ENCODE data around the gene LAMB3.

The LAMB3 gene

DNA sequence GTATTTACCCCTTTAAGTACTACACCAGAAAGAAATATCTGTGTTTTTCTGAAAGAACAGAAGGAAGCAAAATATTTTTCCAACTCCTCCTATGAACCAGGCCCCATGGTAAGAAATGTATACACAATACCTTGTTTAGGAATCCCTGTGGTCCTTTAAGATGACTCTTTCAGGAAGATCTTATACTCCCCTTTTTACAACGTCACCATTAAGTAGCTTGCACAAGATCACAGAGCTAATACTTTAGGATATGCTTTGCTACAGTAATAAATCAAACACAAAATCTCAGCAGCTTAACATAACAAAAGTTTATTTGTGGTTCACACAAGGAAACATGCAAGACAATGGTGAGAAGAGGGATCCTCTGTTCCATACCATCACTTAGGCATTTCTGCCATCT is 8.8 kb upstream of the LAMB3 start:
- no peak for FAIRE-seq

DNA sequence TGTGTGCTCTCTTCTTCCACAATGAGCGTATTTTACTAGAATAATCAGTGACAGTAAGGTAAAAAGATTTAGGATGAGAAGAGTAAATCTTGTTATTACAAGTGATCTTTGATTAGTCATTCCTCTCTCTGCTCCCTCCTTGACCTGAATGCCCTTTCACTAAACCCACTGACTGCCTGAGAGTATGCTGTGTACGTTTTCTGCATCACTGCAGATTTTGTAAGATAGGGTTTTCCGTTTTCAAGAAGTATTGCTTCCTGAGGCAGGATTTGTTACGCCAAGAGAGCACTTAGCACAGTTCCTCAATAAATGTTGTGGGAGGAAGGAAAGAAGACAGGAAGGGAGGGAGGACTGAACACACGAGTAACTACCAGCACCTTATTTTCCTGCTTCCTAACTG is 7.7 kb upstream of the LAMB3 start:
- FAIRE-seq = no peak

GRCh38 chr1:209657918-209658317 is 5.7 kb upstream of the LAMB3 start:
- no peak for FAIRE-seq

DNA sequence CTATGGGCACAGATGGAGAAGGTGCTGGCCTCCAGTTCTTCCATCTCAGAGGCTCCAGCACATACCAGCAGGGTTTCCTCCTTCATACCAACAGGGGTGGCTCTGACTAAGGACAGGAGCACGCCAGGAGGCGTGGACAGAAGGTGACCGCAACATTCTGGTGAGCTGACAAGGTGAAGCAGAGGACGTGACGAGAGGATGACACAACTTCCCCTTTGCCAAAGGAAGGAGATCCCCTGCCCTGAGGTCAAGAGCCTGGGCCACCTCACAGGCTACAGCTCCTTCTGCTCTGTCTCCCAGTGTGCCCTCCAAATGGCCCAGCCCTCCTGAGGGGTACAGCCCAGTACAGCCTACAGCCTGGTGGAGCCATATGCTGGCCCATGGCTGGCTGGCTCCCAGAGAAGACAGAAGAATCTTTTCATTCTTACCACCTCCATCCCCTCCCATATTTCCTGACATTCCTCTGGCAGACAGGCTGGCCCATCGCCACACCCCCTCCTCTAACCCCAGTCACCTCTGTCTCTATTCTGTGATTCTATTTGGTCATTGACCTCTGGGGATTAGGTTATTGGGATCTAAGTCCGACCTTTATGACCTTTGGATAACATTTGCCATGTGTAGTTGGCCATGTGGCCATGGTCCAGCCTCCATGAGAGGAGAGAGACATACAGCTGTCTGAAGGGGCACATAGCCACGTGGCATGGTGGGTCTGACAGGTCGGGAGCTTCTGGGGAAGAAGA is 5.1 kb upstream of the LAMB3 start:
- FAIRE-seq = no peak

DNA sequence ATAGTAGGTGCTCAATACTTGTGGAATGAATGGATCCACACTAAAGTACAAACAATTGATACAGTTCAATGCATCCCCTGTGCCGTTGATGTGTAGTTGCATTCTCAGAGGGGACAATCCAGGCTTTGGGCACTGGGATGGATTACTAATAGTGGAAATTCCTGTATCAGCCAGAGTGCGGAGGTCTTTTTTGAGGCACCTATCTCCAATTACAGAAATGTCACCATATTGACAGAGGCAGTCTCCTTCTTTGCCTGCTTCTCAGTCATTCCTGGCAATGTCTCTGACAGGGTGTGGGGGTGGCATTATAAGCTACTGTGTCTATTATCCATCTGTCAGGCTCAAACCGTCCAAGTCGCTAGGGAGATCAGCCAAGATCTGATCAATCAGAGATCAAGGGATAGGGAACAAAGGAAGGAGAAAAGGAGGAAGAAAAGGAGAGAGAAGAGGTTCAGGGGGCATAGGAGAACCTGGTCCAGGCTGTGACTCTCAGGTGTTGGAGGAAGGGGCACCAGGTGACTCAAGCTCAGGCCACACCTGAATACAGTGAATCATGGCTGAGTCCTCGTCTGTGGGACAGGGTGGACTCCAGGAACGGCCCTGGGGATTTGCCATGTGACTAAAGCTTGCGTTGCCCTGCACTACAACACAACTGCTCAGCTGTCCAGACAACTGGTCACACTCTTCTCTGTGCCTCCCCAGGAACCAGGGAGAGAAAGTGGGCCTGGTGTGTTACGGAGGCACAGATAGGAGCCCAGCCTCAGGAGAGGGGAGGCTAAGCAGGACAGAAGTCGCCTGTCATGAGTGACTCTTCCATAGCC is 3.4 kb upstream of the LAMB3 start:
- FAIRE-seq = no peak

DNA sequence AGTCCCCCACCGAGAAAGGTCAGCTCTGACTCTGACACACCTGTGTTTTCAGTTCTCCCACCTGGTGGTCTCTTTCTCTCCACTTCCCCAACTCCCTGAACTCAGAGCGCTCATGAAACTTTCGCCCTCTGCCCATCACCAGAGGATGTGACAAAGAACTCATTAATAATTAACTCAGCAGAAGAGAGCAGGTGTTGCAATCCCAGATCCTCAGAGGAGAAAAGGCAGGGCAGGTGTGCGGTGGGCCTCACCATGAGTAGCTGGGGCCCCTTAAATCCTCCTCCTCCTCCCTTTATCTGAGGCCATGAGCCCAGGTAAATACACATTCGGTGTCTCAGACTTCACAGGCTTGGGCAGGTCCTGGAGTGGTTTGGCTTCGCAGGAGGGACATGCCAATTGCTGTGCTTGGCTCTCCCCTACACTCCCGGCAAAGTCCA is 1.7 kb upstream of the LAMB3 start:
- FAIRE-seq = no peak

GRCh38 chr1:209652873-209653401 is 712 bp upstream of the LAMB3 start:
- FAIRE-seq = no peak

DNA sequence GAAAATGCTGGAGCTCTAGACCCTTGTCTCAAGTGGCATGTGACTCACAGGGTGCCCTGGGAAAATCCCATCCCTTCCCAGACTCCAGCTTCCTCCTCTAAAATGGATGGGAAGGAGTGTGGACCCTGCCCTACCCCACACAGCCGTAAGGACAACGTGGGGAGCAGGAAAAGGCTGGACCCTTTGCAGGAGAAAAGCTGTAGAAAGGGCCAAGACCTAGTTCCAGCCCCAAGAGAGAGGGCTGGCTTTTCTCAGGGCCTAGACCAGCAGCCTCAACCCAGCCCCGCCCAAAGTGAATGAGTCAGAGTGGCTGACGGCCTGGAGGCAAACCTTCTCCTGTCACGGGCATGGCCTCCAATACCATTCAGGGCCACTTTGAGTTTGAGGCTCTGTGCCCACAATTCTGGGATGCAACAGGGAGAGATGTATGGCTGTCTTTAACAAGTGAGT is 1.1 kb downstream of the LAMB3 start:
- no peak for FAIRE-seq

DNA sequence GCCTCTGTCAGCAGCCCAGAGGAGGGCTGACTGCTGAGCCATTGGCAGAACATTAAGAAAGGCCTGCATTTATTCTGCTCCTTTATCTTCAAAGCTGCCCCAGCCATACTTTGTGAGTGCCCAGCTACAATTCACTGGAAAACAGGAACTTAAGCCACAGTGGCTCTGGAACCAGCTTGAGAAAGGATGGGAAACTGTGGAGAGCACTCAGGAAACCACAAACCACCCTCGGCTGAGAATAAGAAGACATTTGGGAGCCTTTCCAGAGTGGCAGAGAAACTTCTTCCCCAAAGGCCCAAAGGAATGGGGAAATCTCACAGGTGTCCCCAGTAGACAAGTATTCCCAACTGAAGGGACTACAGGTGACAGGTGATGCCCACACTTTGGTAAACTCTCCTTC is 1.8 kb downstream of the LAMB3 start:
- FAIRE-seq = no peak

GRCh38 chr1:209648931-209649776 is 3.1 kb downstream of the LAMB3 start:
- FAIRE-seq = no peak

DNA sequence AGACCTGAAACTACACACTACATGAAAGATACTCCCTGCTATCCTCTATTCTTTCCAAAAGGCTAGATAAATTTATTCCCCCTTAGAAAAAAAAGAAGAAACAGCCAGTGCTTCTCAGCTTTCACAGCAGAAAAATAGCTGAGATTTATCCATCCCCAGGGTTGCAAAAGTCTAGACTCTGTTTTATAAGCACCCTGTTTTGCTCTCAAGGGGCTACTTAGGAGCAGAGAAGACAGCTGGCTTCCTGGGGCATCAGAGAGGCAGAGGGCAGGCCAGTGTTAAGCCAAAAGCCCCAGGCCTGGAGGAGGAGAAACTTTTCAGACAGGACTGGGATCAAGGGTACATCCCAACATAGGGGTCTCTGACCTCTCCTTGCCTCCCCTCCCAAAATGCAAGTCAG is 3.9 kb downstream of the LAMB3 start:
- FAIRE-seq = no peak

DNA sequence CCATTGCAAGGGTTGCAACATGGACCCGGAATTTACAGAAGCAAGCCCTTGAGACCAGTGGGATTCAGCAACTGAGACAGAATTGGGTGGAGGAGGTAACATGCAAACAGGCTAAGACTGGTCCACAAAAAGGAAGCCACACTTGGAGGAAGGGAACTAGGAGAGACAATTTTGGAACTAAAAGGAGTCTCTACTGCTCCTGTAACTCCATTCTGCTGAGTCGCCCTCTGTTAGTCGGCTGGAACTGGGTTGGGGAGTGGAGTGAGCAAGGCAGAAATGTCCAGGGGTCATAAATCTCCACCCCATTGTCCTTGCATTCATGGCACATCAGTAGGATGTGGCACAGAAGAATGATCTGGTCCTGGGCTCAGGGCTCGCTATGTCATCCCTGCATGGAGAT is 5.1 kb downstream of the LAMB3 start:
- no peak for FAIRE-seq

DNA sequence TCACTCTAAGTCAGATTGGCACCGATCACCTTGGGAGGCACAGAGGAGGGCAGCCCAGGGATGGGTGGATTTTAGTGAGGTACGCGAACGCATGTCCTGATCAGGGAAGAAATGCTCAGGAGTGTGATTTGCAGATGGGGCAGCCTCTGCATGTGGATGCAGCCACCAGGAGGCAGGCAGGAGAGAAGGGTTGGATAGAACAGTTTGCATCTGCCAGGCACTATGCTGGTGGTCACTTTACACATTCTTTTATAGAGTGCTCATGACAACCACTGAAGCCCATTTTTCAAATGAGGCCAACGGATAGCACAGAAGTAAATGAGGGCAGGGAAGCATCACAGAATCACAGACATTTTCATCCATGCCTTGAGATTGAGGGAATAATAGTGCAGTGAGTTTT is 5.7 kb downstream of the LAMB3 start:
- FAIRE-seq = no peak

DNA sequence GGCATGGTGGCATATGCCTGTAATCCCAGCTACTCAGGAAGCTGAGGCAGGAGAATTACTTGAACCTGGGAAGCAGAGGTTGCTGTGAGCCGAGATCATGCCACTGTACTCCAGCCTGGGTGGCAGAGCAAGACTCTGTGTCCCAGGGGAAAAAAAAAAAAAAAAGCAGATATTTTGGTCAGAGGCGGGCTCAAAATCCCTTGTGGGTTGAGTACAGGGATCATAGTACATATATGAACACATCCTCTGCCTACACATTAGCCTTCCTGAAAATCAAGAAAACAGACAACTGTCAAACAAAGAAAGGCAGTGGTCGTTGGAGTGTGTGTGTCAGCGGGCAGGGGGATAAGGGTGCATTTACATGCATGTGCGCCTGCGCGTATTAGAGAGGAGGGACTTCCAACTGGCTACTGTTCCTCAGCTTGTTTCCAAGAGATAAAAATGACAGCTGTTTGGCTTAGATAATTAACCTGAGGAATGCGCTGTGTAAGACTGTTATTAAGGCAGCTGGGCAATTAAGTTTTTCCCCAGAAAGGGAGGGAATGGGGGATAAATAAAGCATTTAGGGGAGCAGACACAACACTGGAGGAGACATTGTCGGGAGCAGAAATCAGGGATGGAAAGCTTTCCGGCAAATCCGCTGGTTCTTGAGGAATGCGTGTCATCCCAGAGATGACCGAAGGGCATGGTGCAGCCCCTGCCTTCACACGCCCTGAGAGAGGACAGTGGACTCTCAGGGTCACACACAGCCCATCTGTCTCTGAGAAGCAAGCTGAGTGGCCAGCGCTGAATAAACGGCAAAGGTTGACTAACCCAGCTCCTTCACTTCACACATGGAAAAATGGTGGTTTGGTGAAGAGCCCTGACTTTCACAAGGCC is 6.4 kb downstream of the LAMB3 start:
- FAIRE-seq = no peak

- no peak for FAIRE-seq
Observed at GRCh38 chr1:209643285-209644020, 8.8 kb downstream of the LAMB3 start.

- FAIRE-seq = no peak
Observed at GRCh38 chr1:209642816-209643215, 9.4 kb downstream of the LAMB3 start.

DNA sequence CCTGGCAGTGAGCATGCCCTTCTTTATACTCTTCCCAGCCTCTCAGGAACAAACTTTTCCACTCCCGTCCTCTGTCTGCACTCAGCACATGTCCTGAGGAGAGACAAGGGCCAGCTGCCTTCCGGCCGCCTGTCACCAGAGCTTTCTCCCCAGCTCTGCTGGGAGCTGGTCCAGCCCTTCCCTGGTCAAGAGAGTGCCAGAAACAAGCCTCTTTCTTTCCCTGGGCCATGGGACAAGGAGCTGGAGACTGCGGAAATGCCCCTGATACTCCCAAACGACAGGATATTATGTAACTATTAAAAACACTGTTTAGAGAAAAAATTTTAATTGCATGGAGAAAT is 10.4 kb downstream of the LAMB3 start:
- no peak for FAIRE-seq

GRCh38 chr1:209635850-209636249 is 16.4 kb downstream of the LAMB3 start:
- FAIRE-seq = no peak

GRCh38 chr1:209634005-209634737 is 18.1 kb downstream of the LAMB3 start:
- no peak for FAIRE-seq

DNA sequence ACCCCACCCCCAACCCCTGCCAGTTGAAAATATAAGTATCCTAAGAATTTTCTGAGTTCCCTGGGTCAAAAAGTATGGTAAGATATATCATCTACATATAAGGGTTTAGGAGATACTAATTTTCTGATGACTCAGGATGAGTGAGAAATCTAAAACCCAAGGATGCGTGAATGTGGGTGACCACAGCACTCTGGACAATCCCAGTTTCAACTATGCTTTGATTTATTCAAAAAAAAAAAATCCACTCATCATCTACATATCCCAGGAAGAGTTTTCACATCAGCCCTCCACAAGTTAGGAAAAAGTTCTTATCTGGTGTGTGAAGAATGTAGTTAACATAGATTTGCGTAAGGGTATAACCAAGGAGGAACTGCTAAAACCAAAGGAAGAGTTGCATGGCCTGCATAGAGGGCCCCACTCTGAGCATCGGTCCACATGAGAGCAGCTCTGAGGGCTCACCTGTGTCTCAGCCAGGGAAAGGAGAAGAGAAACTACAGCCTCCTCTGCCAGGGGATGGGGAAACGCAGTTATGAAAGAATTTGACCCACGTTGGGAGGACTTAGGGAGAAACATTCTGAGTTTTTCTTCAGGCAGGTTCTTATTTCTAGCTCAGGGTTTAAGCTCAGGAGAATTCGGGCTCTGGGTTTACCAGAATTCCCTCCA is 18.8 kb downstream of the LAMB3 start:
- no peak for FAIRE-seq

All from TTC549 (cell line).